ENCODE measurements around the gene SIRT5. TPM values are rescaled to one million over a fixed set of nuclear protein-coding genes. Genes with fewer than 3 reads are reported as not detected.

The SIRT5 gene
- total and polyA plus RNA-seq, 2 experiments from 2014 or later, result 9.8 to 13.1 TPM

DNA sequence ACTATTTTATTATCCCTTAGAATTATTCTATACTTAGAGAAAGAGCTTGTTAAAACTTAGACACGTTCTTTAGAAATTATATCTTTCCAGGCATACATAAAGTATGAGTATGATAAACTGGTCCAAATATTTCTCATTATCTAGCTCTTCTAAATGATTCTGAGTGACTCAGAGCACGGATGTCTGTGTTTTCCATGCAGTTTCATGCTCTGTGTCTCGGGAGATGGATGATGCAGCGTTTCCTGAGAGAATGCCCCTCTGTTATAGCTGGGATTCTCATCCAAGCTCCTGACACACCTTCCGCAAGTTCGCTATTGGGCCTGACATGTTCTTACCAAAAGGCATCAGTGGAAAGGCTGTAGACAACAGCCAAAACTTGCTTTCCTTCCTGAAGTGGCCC, 19.3 kb downstream of the SIRT5 start:
- Histone ChIP-seq H3K27me3 (ENCODE audit: insufficient read depth) (no peaks in the 10 kb centered on the region), H3K4me3 (no peak overlapping the region), H2AFZ (no peak overlapping the region), H3K4me2 (no peak overlapping the region), H3K79me2 (replicated peaks; ENCODE audit: insufficient read depth) (no peaks in the 10 kb centered on the region), H3K4me1 (ENCODE audit: insufficient read depth) (no peaks in the 10 kb centered on the region), H3K36me3 (ENCODE audit: insufficient read depth) (peaks cover 14% of the 10 kb centered on the region; the same call in 1 of the 2 replicates), H3K9me2 (ENCODE audit: insufficient read depth) (no peaks in the 10 kb centered on the region), H3F3A (replicated peaks; ENCODE audit: low read depth) (no peaks in the 10 kb centered on the region; the same call in 1 of the 2 replicates), H4K20me1 (replicated peaks; ENCODE audit: insufficient read depth) (no peaks in the 10 kb centered on the region; the same call in 1 of the 2 replicates), H3K27ac (ENCODE audit: low read depth) (no peak overlapping the region)
- DNase-seq (ENCODE audit: low spot score) (no peak), ATAC-seq (no peak)
- H3K4me1 Mint-ChIP-seq, result peaks cover 2% of the 10 kb centered on the region; the same call in 1 of the 3 replicates
- TF ChIP-seq, protein P1, sequence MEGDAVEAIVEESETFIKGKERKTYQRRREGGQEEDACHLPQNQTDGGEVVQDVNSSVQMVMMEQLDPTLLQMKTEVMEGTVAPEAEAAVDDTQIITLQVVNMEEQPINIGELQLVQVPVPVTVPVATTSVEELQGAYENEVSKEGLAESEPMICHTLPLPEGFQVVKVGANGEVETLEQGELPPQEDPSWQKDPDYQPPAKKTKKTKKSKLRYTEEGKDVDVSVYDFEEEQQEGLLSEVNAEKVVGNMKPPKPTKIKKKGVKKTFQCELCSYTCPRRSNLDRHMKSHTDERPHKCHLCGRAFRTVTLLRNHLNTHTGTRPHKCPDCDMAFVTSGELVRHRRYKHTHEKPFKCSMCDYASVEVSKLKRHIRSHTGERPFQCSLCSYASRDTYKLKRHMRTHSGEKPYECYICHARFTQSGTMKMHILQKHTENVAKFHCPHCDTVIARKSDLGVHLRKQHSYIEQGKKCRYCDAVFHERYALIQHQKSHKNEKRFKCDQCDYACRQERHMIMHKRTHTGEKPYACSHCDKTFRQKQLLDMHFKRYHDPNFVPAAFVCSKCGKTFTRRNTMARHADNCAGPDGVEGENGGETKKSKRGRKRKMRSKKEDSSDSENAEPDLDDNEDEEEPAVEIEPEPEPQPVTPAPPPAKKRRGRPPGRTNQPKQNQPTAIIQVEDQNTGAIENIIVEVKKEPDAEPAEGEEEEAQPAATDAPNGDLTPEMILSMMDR (conservative IDR thresholded peaks at IDR 0.05; ENCODE audit: low read depth in 2 of 2), result no peak
- TF ChIP-seq ZNF331 (CRISPR knock-in tag; IDR thresholded peaks at IDR 0.05; ENCODE audit: low read depth) (no peak), CREB1 (CRISPR knock-in tag; IDR thresholded peaks at IDR 0.05; ENCODE audit: low read depth) (no peak), EZH2phosphoT487 (IDR thresholded peaks at IDR 0.05; ENCODE audit: unreplicated experiment) (no peak), STAT1 (IDR thresholded peaks at IDR 0.05; ENCODE audit: unreplicated experiment) (no peak), ZNF114 (CRISPR knock-in tag; IDR thresholded peaks at IDR 0.05) (no peak), EZH2 (IDR thresholded peaks at IDR 0.05; ENCODE audit: low read depth, unreplicated experiment) (no peak), POLR2AphosphoS5 (IDR thresholded peaks at IDR 0.05; ENCODE audit: low read depth) (no peak)
- TF ChIP-seq, protein P2, sequence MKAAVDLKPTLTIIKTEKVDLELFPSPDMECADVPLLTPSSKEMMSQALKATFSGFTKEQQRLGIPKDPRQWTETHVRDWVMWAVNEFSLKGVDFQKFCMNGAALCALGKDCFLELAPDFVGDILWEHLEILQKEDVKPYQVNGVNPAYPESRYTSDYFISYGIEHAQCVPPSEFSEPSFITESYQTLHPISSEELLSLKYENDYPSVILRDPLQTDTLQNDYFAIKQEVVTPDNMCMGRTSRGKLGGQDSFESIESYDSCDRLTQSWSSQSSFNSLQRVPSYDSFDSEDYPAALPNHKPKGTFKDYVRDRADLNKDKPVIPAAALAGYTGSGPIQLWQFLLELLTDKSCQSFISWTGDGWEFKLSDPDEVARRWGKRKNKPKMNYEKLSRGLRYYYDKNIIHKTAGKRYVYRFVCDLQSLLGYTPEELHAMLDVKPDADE (IDR thresholded peaks at IDR 0.05), result no peak
- TF ChIP-seq, protein P3, sequence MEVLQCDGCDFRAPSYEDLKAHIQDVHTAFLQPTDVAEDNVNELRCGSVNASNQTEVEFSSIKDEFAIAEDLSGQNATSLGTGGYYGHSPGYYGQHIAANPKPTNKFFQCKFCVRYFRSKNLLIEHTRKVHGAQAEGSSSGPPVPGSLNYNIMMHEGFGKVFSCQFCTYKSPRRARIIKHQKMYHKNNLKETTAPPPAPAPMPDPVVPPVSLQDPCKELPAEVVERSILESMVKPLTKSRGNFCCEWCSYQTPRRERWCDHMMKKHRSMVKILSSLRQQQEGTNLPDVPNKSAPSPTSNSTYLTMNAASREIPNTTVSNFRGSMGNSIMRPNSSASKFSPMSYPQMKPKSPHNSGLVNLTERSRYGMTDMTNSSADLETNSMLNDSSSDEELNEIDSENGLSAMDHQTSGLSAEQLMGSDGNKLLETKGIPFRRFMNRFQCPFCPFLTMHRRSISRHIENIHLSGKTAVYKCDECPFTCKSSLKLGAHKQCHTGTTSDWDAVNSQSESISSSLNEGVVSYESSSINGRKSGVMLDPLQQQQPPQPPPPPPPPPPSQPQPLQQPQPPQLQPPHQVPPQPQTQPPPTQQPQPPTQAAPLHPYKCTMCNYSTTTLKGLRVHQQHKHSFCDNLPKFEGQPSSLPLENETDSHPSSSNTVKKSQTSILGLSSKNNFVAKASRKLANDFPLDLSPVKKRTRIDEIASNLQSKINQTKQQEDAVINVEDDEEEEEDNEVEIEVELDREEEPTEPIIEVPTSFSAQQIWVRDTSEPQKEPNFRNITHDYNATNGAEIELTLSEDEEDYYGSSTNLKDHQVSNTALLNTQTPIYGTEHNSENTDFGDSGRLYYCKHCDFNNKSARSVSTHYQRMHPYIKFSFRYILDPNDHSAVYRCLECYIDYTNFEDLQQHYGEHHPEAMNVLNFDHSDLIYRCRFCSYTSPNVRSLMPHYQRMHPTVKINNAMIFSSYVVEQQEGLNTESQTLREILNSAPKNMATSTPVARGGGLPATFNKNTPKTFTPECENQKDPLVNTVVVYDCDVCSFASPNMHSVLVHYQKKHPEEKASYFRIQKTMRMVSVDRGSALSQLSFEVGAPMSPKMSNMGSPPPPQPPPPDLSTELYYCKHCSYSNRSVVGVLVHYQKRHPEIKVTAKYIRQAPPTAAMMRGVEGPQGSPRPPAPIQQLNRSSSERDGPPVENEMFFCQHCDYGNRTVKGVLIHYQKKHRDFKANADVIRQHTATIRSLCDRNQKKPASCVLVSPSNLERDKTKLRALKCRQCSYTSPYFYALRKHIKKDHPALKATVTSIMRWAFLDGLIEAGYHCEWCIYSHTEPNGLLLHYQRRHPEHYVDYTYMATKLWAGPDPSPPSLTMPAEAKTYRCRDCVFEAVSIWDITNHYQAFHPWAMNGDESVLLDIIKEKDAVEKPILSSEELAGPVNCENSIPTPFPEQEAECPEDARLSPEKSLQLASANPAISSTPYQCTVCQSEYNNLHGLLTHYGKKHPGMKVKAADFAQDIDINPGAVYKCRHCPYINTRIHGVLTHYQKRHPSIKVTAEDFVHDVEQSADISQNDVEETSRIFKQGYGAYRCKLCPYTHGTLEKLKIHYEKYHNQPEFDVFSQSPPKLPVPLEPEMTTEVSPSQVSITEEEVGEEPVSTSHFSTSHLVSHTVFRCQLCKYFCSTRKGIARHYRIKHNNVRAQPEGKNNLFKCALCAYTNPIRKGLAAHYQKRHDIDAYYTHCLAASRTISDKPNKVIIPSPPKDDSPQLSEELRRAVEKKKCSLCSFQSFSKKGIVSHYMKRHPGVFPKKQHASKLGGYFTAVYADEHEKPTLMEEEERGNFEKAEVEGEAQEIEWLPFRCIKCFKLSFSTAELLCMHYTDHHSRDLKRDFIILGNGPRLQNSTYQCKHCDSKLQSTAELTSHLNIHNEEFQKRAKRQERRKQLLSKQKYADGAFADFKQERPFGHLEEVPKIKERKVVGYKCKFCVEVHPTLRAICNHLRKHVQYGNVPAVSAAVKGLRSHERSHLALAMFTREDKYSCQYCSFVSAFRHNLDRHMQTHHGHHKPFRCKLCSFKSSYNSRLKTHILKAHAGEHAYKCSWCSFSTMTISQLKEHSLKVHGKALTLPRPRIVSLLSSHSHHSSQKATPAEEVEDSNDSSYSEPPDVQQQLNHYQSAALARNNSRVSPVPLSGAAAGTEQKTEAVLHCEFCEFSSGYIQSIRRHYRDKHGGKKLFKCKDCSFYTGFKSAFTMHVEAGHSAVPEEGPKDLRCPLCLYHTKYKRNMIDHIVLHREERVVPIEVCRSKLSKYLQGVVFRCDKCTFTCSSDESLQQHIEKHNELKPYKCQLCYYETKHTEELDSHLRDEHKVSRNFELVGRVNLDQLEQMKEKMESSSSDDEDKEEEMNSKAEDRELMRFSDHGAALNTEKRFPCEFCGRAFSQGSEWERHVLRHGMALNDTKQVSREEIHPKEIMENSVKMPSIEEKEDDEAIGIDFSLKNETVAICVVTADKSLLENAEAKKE (CRISPR knock-in tag; IDR thresholded peaks at IDR 0.05), result no peak
- H3K4me3 Mint-ChIP-seq, result no peak overlapping the region
- no peak overlapping the region for H3K27ac Mint-ChIP-seq
- H3K36me3 Mint-ChIP-seq (ENCODE audit: low read depth), result peaks cover 21% of the 10 kb centered on the region
- H3K9me3 Mint-ChIP-seq, result no peaks in the 10 kb centered on the region
- no peaks in the 10 kb centered on the region for H3K27me3 Mint-ChIP-seq (ENCODE audit: insufficient read depth, low read depth, poor library complexity)

Measured in GM23338 (cell line).